B cell (primary cell): ENCODE results near the gene KCNJ18. TPM values are rescaled to one million over a fixed set of nuclear protein-coding genes. Genes with fewer than 3 reads are reported as not detected.
"Not testable (repeated sequence)": the region's sequence is repeated elsewhere in the genome, so short reads cannot be mapped to it uniquely, and the experiment has no call there.

Source experiments
- ATAC-seq: fragments of 200-7000 bp; cut with Tn5 transposase; one replicate; pipeline ENCODE4 v1.10.0; 2021; ENCODE audit warnings: low read depth, mild to moderate bottlenecking, moderate number of reproducible peaks, moderate library complexity
- CTCF ChIA-PET: fragments of 350-600 bp; sonication (Branson Sonifier 250); formaldehyde crosslinking; loops from one replicate; lab custom pipeline; 2021; ENCODE audit warnings: antibody characterized with exemption, inconsistent platforms; lab: Charles Lee
- POLR2A ChIA-PET: fragments of 350-600 bp; sonication (Branson Sonifier 250); formaldehyde crosslinking; loops from one replicate; lab custom pipeline; 2021; ENCODE audit warnings: antibody characterized with exemption; lab: Charles Lee
- DNase-seq: peaks from one replicate; pipeline ENCODE4 v3.0.0; 2013
- H2AFZ ChIP-seq: 2 replicates; pipeline ENCODE4 v1.6.1; 2012; ENCODE audit warnings: mild to moderate bottlenecking, low read depth, low read length; ENCODE audit not compliant: insufficient read depth, poor library complexity, severe bottlenecking
- H3K27ac ChIP-seq, 2 donors: 1 replicate in 1 of 2; 2 replicates in 1 of 2; pipeline ENCODE4 v1.5.1; 2012 to 2013; ENCODE audit warnings: low read length in 2 of 2, mild to moderate bottlenecking in 2 of 2, moderate library complexity in 1 of 2
- H3K27me3 ChIP-seq, 4 experiments: fragments of 200-600 bp in 1 of 4; sonication (generic) in 1 of 4; replicated peaks in 1 of 4; 1 replicate in 2 of 4; 2 replicates in 2 of 4; pipeline versions ENCODE4 v1.6.1 to v1.7.0; 2013 to 2016; ENCODE audit warnings: low read length in 3 of 4, mild to moderate bottlenecking in 2 of 4, mixed read lengths in 1 of 4, moderate library complexity in 1 of 4; ENCODE audit not compliant: insufficient read depth in 4 of 4, control insufficient read depth in 3 of 4; ENCODE audit errors: control extremely low read depth in 1 of 4
- H3K36me3 ChIP-seq, 2 experiments: replicated peaks in 1 of 2; 1 replicate in 1 of 2; 2 replicates in 1 of 2; pipeline versions ENCODE4 v1.6.1 to v1.7.1; 2013; ENCODE audit warnings: low read length in 1 of 2; ENCODE audit not compliant: insufficient read depth in 2 of 2, control insufficient read depth in 1 of 2; ENCODE audit errors: control extremely low read depth in 1 of 2, extremely low read depth in 1 of 2
- H3K4me1 ChIP-seq, 2 donors: fragments of 200-600 bp in 1 of 2; sonication (generic) in 1 of 2; 1 replicate in 1 of 2; 2 replicates in 1 of 2; pipeline versions ENCODE4 v1.5.1 to v1.6.1; 2013 to 2017; ENCODE audit warnings: low read length in 2 of 2; ENCODE audit not compliant: control insufficient read depth in 2 of 2, insufficient read depth in 2 of 2
- H3K4me2 ChIP-seq: replicated peaks from 2 replicates; pipeline ENCODE3; 2012; ENCODE audit warnings: mild to moderate bottlenecking, low read depth, low read length; ENCODE audit not compliant: poor library complexity, severe bottlenecking
- H3K4me3 ChIP-seq, 5 experiments: fragments of 200-600 bp in 1 of 5; sonication (generic) in 1 of 5; 1 replicate in 3 of 5; 2 replicates in 2 of 5; pipeline versions ENCODE4 v1.5.1 to v1.7.0; 2011 to 2016; ENCODE audit warnings: low read length in 4 of 5, mild to moderate bottlenecking in 4 of 5, low read depth in 2 of 5, control low read depth in 1 of 5, moderate library complexity in 1 of 5; ENCODE audit not compliant: insufficient read depth in 1 of 5; ENCODE audit errors: control extremely low read depth in 1 of 5, extremely low read depth in 1 of 5
- H3K79me2 ChIP-seq: fragments of 200-600 bp; sonication (generic); one replicate; pipeline ENCODE4 v1.6.0; 2016; ENCODE audit warnings: low read length; ENCODE audit not compliant: control insufficient read depth, insufficient read depth
- H3K9ac ChIP-seq: fragments of 200-600 bp; sonication (generic); 2 replicates; pipeline ENCODE4 v1.6.1; 2017; ENCODE audit warnings: mild to moderate bottlenecking, low read length, moderate library complexity
- H3K9me3 ChIP-seq, 3 donors: one replicate each; pipeline versions ENCODE4 v1.6.1 to v1.7.1; 2013; ENCODE audit warnings: low read length in 2 of 3; ENCODE audit not compliant: control insufficient read depth in 2 of 3, insufficient read depth in 1 of 3; ENCODE audit errors: control extremely low read depth in 1 of 3
- H4K20me1 ChIP-seq: 2 replicates; pipeline ENCODE4 v1.6.0; 2012; ENCODE audit warnings: mild to moderate bottlenecking, low read length; ENCODE audit not compliant: insufficient read depth, control insufficient read depth, poor library complexity, severe bottlenecking
- H3K27ac Mint-ChIP-seq: one replicate; pipeline ENCODE4 v1.8.0; 2021; ENCODE audit warnings: mixed read lengths
- H3K27me3 Mint-ChIP-seq: one replicate; pipeline ENCODE4 v1.8.0; 2021; ENCODE audit warnings: mixed read lengths
- H3K4me1 Mint-ChIP-seq: one replicate; pipeline ENCODE4 v1.8.0; 2021; ENCODE audit warnings: mixed read lengths
- H3K4me3 Mint-ChIP-seq: one replicate; pipeline ENCODE4 v1.8.0; 2021; ENCODE audit warnings: mixed read lengths
- H3K9me3 Mint-ChIP-seq: one replicate; pipeline ENCODE4 v1.8.0; 2022; ENCODE audit warnings: mixed read lengths; ENCODE audit not compliant: insufficient read depth
- WGBS: methylation state at CpG from one replicate; pipeline ENCODE4 v1.1.5; 2013; ENCODE audit warnings: missing lambda C conversion rate; ENCODE audit not compliant: insufficient coverage; 5-methylcytosine and 5-hydroxymethylcytosine counted together
- intact Hi-C: fragments of 100-400 bp; cut with micrococcal nuclease; formaldehyde crosslinking; loops from one replicate; pipeline ENCODE4 v1.10.0; 2022
- polyA plus RNA-seq: library from polyadenylated mRNA; depleted of rRNA; stranded (reverse); fragments of >200 nt; gene quantifications from 2 replicates; pipeline ENCODE4 v1.2.3, GENCODE V29; 2012
- total RNA-seq, 2 donors: library from RNA; stranded (reverse); fragments of 120-200 nt in 1 of 2; gene quantifications; 1 replicate in 1 of 2; 2 replicates in 1 of 2; pipeline versions ENCODE4 v1.2.3 to v1.2.4, GENCODE V29; 2013 to 2022

Gene KCNJ18
- total and polyA plus RNA-seq, 2 donors (not counting 1 experiment from before 2014, with no cell fraction given): not detected

DNA sequence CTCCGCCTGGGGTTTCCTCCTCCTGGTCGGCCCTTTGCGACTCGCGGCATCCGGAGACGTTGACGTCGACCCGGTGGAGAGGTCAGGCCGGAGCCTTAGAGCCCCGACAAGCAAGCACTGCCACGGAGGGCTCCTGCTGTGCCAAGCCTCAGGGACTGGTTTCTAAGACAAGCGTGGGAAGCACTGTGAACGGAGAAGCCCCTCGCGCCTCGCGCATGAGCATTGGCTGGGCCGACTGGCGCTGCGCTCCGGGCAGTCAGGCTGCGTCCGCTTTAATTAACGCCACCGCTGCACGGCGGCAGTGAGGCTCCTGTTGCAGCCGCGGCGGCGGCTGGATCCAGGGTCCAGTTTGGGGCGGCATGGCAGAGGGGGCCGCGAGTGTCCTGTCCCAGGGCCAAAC is 10.2 kb upstream of the KCNJ18 start:
- H3K4me1 Mint-ChIP-seq, H3K79me2 ChIP-seq, H3K36me3 ChIP-seq, intact Hi-C loops, H3K9ac ChIP-seq, H3K9me3 Mint-ChIP-seq, H3K4me3 ChIP-seq, H3K27me3 ChIP-seq, DNase-seq, H3K27ac Mint-ChIP-seq, H3K27me3 Mint-ChIP-seq, ATAC-seq, H3K4me2 ChIP-seq, H4K20me1 ChIP-seq, H2AFZ ChIP-seq, H3K4me1 ChIP-seq, POLR2A ChIA-PET, CTCF ChIA-PET, H3K4me3 Mint-ChIP-seq, H3K27ac ChIP-seq: not testable (repeated sequence)
- peaks cover 0 to 53% (median 0%) of the 10 kb centered on the region in 3 donors for H3K9me3 ChIP-seq
- WGBS: 94% methylated on average over 33 of the region's 36 CpGs

- intact Hi-C loops, H3K79me2 ChIP-seq, H3K4me1 ChIP-seq, DNase-seq, H3K36me3 ChIP-seq, H3K4me3 ChIP-seq, ATAC-seq, H3K4me2 ChIP-seq, H3K27me3 Mint-ChIP-seq, POLR2A ChIA-PET, H3K4me3 Mint-ChIP-seq, H2AFZ ChIP-seq, H3K9ac ChIP-seq, H3K4me1 Mint-ChIP-seq, H3K9me3 Mint-ChIP-seq, H4K20me1 ChIP-seq, H3K27ac Mint-ChIP-seq, H3K27me3 ChIP-seq, H3K27ac ChIP-seq, CTCF ChIA-PET: not testable (repeated sequence)
- H3K9me3 ChIP-seq: peaks cover 0 to 47% (median 0%) of the 10 kb centered on the region in 3 donors
- 93% methylated on average over 31 of the region's 46 CpGs for WGBS
Observed at GRCh38 chr17:21683142-21683712, 9.1 kb upstream of the KCNJ18 start.

GRCh38 chr17:21683897-21684296 is 8.4 kb upstream of the KCNJ18 start:
- CTCF ChIA-PET, ATAC-seq, H2AFZ ChIP-seq, H3K4me1 ChIP-seq, intact Hi-C loops, H4K20me1 ChIP-seq, H3K27me3 ChIP-seq, H3K36me3 ChIP-seq, H3K9me3 Mint-ChIP-seq, H3K4me3 ChIP-seq, H3K27ac Mint-ChIP-seq, H3K27me3 Mint-ChIP-seq, POLR2A ChIA-PET, H3K4me1 Mint-ChIP-seq, DNase-seq, H3K9ac ChIP-seq, H3K79me2 ChIP-seq, H3K4me2 ChIP-seq, H3K4me3 Mint-ChIP-seq, H3K27ac ChIP-seq: not testable (repeated sequence)
- whole genome bisulfite sequencing: 89% methylated on average over 11 of the region's 18 CpGs
- peaks cover 0 to 46% (median 0%) of the 10 kb centered on the region in 3 donors for H3K9me3 ChIP-seq

DNA sequence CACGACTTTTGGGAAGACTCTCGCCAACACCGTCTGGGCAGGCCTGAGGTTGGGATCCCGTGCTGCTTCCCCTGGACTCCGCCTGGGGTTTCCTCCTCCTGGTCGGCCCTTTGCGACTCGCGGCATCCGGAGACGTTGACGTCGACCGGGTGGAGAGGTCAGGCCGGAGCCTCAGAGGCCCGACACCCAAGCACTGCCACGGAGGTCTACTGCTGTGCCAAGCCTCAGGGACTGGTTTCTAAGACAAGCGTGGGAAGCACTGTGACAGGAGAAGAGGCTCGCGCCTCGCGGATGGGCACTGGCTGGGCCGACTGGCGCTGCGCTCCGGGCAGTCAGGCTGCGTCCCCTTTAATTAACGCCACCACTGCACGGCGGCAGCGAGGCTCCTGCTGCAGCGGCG is 7.9 kb upstream of the KCNJ18 start:
- H3K4me2 ChIP-seq, H3K9me3 Mint-ChIP-seq, H3K79me2 ChIP-seq, DNase-seq, H2AFZ ChIP-seq, POLR2A ChIA-PET, intact Hi-C loops, H4K20me1 ChIP-seq, H3K36me3 ChIP-seq, H3K4me3 ChIP-seq, H3K27me3 Mint-ChIP-seq, H3K27ac Mint-ChIP-seq, H3K4me1 Mint-ChIP-seq, H3K4me3 Mint-ChIP-seq, CTCF ChIA-PET, ATAC-seq, H3K4me1 ChIP-seq, H3K27me3 ChIP-seq, H3K9ac ChIP-seq, H3K27ac ChIP-seq: not testable (repeated sequence)
- 94% methylated on average over 12 of the region's 33 CpGs for WGBS
- peaks cover 0 to 42% (median 0%) of the 10 kb centered on the region in 3 donors for H3K9me3 ChIP-seq
